Measurements from ENCODE around the gene ANO10.
"Not testable (repeated sequence)": the region's sequence is repeated elsewhere in the genome, so short reads cannot be mapped to it uniquely, and the experiment has no call there.

ANO10 gene

GRCh38 chr3:43621656-43622432 is at the start of gene ANO10:
ANO10 (minus strand) TSS chr3:43622011; CDS start chr3:43605852, 16,159 bp downstream.
- DNase-seq (ENCODE audit: low read depth, low spot score) = peak; percentile 100

- DNase-seq (ENCODE audit: low read depth, low spot score) = no peak
Observed at GRCh38 chr3:43670635-43671522, 49.1 kb upstream of the ANO10 start.

- DNase-seq (ENCODE audit: low read depth, low spot score) = not testable (repeated sequence)
Observed at GRCh38 chr3:43665011-43665410, 43.2 kb upstream of the ANO10 start.

GRCh38 chr3:43661376-43661775 is 39.6 kb upstream of the ANO10 start:
- not testable (repeated sequence) for DNase-seq (ENCODE audit: low read depth, low spot score)

GRCh38 chr3:43659250-43659880 is 37.6 kb upstream of the ANO10 start:
- DNase-seq (ENCODE audit: low read depth, low spot score) = no peak

- not testable (repeated sequence) for DNase-seq (ENCODE audit: low read depth, low spot score)
Observed at GRCh38 chr3:43656390-43656789, 34.6 kb upstream of the ANO10 start.

GRCh38 chr3:43650345-43650744 is 28.5 kb upstream of the ANO10 start:
- no peak for DNase-seq (ENCODE audit: low read depth, low spot score)

GRCh38 chr3:43649365-43649968 is 27.7 kb upstream of the ANO10 start:
- DNase-seq (ENCODE audit: low read depth, low spot score) = no peak

- DNase-seq (ENCODE audit: low read depth, low spot score) = no peak
Observed at GRCh38 chr3:43648957-43649356, 27.1 kb upstream of the ANO10 start.

- no peak for DNase-seq (ENCODE audit: low read depth, low spot score)
Observed at GRCh38 chr3:43647331-43648166, 25.7 kb upstream of the ANO10 start.

GRCh38 chr3:43644443-43644842 is 22.6 kb upstream of the ANO10 start:
- no peak for DNase-seq (ENCODE audit: low read depth, low spot score)

GRCh38 chr3:43641306-43642114 is 19.7 kb upstream of the ANO10 start:
- no peak for DNase-seq (ENCODE audit: low read depth, low spot score)

GRCh38 chr3:43640681-43641080 is 18.9 kb upstream of the ANO10 start:
- no peak for DNase-seq (ENCODE audit: low read depth, low spot score)

GRCh38 chr3:43638594-43639447 is 17.0 kb upstream of the ANO10 start:
- DNase-seq (ENCODE audit: low read depth, low spot score) = peak; percentile 49

- no peak for DNase-seq (ENCODE audit: low read depth, low spot score)
Observed at GRCh38 chr3:43637702-43638101, 15.9 kb upstream of the ANO10 start.

GRCh38 chr3:43632986-43633385 is 11.2 kb upstream of the ANO10 start:
- no peak for DNase-seq (ENCODE audit: low read depth, low spot score)

GRCh38 chr3:43632269-43632733 is 10.5 kb upstream of the ANO10 start:
- peak; percentile 58 for DNase-seq (ENCODE audit: low read depth, low spot score)

GRCh38 chr3:43629741-43630140 is 7.9 kb upstream of the ANO10 start:
- no peak for DNase-seq (ENCODE audit: low read depth, low spot score)

GRCh38 chr3:43629257-43629656 is 7.4 kb upstream of the ANO10 start:
- no peak for DNase-seq (ENCODE audit: low read depth, low spot score)
